SU-DHL-6 (cell line): ENCODE measurements around the gene OTULIN.

Experiments used
- EZH2phosphoT487 ChIP-seq: fragments of 200-600 bp; sonication (generic), shearing (Covaris generic); conservative IDR thresholded peaks from 2 replicates; pipeline ENCODE4 v1.6.1; 2018; ENCODE audit warnings: mild to moderate bottlenecking, antibody characterized with exemption, low read length, moderate library complexity, mixed read lengths
- TF ChIP-seq, protein P1 (sequence below): fragments of 200-600 bp; sonication (generic); IDR thresholded peaks from one replicate; pipeline ENCODE4 v1.5.1; 2017; ENCODE audit warnings: antibody characterized with exemption, mild to moderate bottlenecking, low read length, moderate library complexity; ENCODE audit not compliant: insufficient read depth, poor library complexity, severe bottlenecking

DNA sequence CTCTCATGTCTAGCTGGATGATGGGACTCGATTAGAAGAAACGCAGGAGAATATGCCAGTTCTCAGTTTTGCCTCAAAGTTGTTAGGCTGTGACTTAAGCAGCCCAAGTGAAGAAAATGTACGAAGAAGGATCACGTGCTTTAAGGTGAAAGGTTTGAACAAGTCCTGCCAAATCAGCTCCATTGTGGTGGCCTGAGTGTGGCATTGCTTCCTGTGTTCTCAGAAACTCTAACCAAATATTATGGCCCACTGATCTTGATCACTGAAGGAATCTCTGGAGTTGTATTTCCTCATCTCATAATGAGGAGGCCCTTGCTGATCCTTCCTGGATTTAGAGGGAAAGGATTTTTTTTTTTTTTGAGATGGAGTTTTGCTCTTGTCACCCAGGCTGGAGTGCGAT lies 44.0 kb downstream of the OTULIN start:
- TF ChIP-seq, protein P1, sequence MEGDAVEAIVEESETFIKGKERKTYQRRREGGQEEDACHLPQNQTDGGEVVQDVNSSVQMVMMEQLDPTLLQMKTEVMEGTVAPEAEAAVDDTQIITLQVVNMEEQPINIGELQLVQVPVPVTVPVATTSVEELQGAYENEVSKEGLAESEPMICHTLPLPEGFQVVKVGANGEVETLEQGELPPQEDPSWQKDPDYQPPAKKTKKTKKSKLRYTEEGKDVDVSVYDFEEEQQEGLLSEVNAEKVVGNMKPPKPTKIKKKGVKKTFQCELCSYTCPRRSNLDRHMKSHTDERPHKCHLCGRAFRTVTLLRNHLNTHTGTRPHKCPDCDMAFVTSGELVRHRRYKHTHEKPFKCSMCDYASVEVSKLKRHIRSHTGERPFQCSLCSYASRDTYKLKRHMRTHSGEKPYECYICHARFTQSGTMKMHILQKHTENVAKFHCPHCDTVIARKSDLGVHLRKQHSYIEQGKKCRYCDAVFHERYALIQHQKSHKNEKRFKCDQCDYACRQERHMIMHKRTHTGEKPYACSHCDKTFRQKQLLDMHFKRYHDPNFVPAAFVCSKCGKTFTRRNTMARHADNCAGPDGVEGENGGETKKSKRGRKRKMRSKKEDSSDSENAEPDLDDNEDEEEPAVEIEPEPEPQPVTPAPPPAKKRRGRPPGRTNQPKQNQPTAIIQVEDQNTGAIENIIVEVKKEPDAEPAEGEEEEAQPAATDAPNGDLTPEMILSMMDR = no peak
- no peak for TF ChIP-seq EZH2phosphoT487
